Activated CD8-positive, alpha-beta T cell treated with anti-CD3 and anti-CD28 coated beads for 36 hours (primary cell): Measurements from ENCODE around the gene SNAI1. TPM values are rescaled to one million over a fixed set of nuclear protein-coding genes. Genes with fewer than 3 reads are reported as not detected.

ENCODE experiments used
- ATAC-seq: fragments of 200-7000 bp; cut with Tn5 transposase; one replicate; pipeline ENCODE4 v1.10.0; 2021; ENCODE audit warnings: mild to moderate bottlenecking, moderate library complexity
- CTCF ChIA-PET: fragments of 350-600 bp; sonication (Branson Sonifier 250); formaldehyde crosslinking; loops from one replicate; lab custom pipeline; 2021; ENCODE audit warnings: antibody characterized with exemption; lab: Charles Lee
- POLR2A ChIA-PET: fragments of 350-600 bp; sonication (Branson Sonifier 250); formaldehyde crosslinking; loops from one replicate; lab custom pipeline; 2021; ENCODE audit warnings: antibody characterized with exemption; lab: Charles Lee
- DNase-seq: peaks from one replicate; pipeline ENCODE4 v3.0.0-alpha.2; 2020
- H3K27ac Mint-ChIP-seq: one replicate; pipeline ENCODE4 v1.8.0; 2021; ENCODE audit warnings: mild to moderate bottlenecking, mixed read lengths
- H3K27me3 Mint-ChIP-seq: one replicate; pipeline ENCODE4 v1.8.0; 2021; ENCODE audit warnings: mixed read lengths
- H3K36me3 Mint-ChIP-seq: one replicate; pipeline ENCODE4 v1.8.0; 2021; ENCODE audit warnings: low read depth, mixed read lengths
- H3K4me1 Mint-ChIP-seq: one replicate; pipeline ENCODE4 v1.8.0; 2021; ENCODE audit warnings: low read depth, mixed read lengths
- H3K4me3 Mint-ChIP-seq: one replicate; pipeline ENCODE4 v1.8.0; 2021; ENCODE audit warnings: mild to moderate bottlenecking, moderate library complexity, mixed read lengths
- H3K9me3 Mint-ChIP-seq: one replicate; pipeline ENCODE4 v1.8.0; 2021; ENCODE audit warnings: mixed read lengths
- CTCF ChIP-seq: fragments of 200-600 bp; IDR thresholded peaks from one replicate; pipeline ENCODE4 v1.8.0; 2022; ENCODE audit warnings: antibody characterized with exemption, mild to moderate bottlenecking
- intact Hi-C: fragments of 100-400 bp; cut with micrococcal nuclease; formaldehyde crosslinking; loops from one replicate; pipeline ENCODE4 v1.10.0; 2022
- total RNA-seq, 2 experiments: library from RNA; stranded (reverse); gene quantifications; one replicate each; pipeline ENCODE4 v1.2.3, GENCODE V29; 2021

Gene SNAI1
- total RNA-seq, 2 experiments from 2014 or later = 0.90 to 1.4 TPM

- peaks cover 3% of the 10 kb centered on the region for H3K27me3 Mint-ChIP-seq
- ATAC-seq (no peak), DNase-seq (no peak)
- no peak overlapping the region for H3K27ac Mint-ChIP-seq
- POLR2A ChIA-PET = no interaction called here
- H3K36me3 Mint-ChIP-seq = no peaks in the 10 kb centered on the region
- intact Hi-C loops = no loop called here
- H3K4me3 Mint-ChIP-seq = no peak overlapping the region
- H3K9me3 Mint-ChIP-seq = no peaks in the 10 kb centered on the region
- CTCF ChIA-PET = interaction anchor here (0.7 to 11.7 kb wide), 2 partner anchors 21 to 88 kb away, joined by 3 to 364 read pairs; no protein-coding TSS in a partner anchor
- peaks cover 22% of the 10 kb centered on the region for H3K4me1 Mint-ChIP-seq
- TF ChIP-seq CTCF = no peak
Observed at GRCh38 chr20:49985157-49985556, 2.4 kb downstream of the SNAI1 start.

- DNase-seq = no peak
- POLR2A ChIA-PET = interaction anchor here (1.1 kb wide), 1 partner anchor 34 kb away, joined by 3 read pairs; no protein-coding TSS in a partner anchor
- intact Hi-C loops = no loop called here
- Mint-ChIP-seq H3K27me3 (peaks cover 3% of the 10 kb centered on the region), H3K27ac (no peak overlapping the region), H3K36me3 (no peaks in the 10 kb centered on the region), H3K9me3 (no peaks in the 10 kb centered on the region), H3K4me3 (no peak overlapping the region), H3K4me1 (peaks cover 22% of the 10 kb centered on the region)
- no peak for TF ChIP-seq CTCF
- ATAC-seq = no peak
- CTCF ChIA-PET = interaction anchor here (11.7 kb wide), 1 partner anchor 87 kb away, joined by 364 read pairs; no protein-coding TSS in a partner anchor
Observed at GRCh38 chr20:49985617-49986016, 2.8 kb downstream of the SNAI1 start.

- H3K27ac Mint-ChIP-seq = no peak overlapping the region
- H3K27me3 Mint-ChIP-seq = peaks cover 3% of the 10 kb centered on the region
- DNase-seq (no peak), ATAC-seq (no peak)
- H3K36me3 Mint-ChIP-seq = no peaks in the 10 kb centered on the region
- no peaks in the 10 kb centered on the region for H3K9me3 Mint-ChIP-seq
- no peak for TF ChIP-seq CTCF
- H3K4me1 Mint-ChIP-seq = peaks cover 22% of the 10 kb centered on the region
- POLR2A ChIA-PET = interaction anchor here (1.1 kb wide), 1 partner anchor 34 kb away, joined by 3 read pairs; no protein-coding TSS in a partner anchor
- intact Hi-C loops = no loop called here
- H3K4me3 Mint-ChIP-seq = no peak overlapping the region
- CTCF ChIA-PET = interaction anchor here (11.7 kb wide), 1 partner anchor 87 kb away, joined by 364 read pairs; no protein-coding TSS in a partner anchor
Observed at GRCh38 chr20:49986049-49986448, 3.3 kb downstream of the SNAI1 start.

GRCh38 chr20:49987015-49987867 is 4.5 kb downstream of the SNAI1 start:
- Mint-ChIP-seq H3K27ac (no peak overlapping the region), H3K9me3 (no peaks in the 10 kb centered on the region), H3K36me3 (no peaks in the 10 kb centered on the region), H3K4me3 (no peak overlapping the region), H3K27me3 (no peaks in the 10 kb centered on the region), H3K4me1 (peaks cover 17% of the 10 kb centered on the region)
- CTCF ChIA-PET = interaction anchor here (3.2 to 11.7 kb wide), 3 partner anchors 7 to 86 kb away, joined by 15 to 364 read pairs (median 39); no protein-coding TSS in a partner anchor
- intact Hi-C loops = no loop called here
- DNase-seq (no peak), ATAC-seq (no peak)
- POLR2A ChIA-PET = interaction anchor here (1.1 kb wide), 1 partner anchor 33 kb away, joined by 3 read pairs; no protein-coding TSS in a partner anchor
- no peak for TF ChIP-seq CTCF
